Thyroid gland (tissue), 4 donors: Measurements from ENCODE around the gene PRKCE.

ENCODE experiments used
- POLR2A ChIP-seq, 2 donors: fragments of 450-650 bp; IDR thresholded peaks; one replicate each; pipeline ENCODE4 v1.6.1; 2017; ENCODE audit warnings: antibody characterized with exemption in 2 of 2, mild to moderate bottlenecking in 2 of 2, moderate library complexity in 1 of 2
- TF ChIP-seq, protein P1 (sequence below), 6 experiments: fragments of 200-600 bp in 3 of 6; fragments of 450-650 bp in 3 of 6; sonication (generic) in 3 of 6; IDR thresholded peaks; one replicate each; pipeline ENCODE4 v1.5.1; 2016 to 2019; ENCODE audit warnings: antibody characterized with exemption in 6 of 6, mild to moderate bottlenecking in 2 of 6, inconsistent platforms in 1 of 6, moderate library complexity in 1 of 6

DNA sequence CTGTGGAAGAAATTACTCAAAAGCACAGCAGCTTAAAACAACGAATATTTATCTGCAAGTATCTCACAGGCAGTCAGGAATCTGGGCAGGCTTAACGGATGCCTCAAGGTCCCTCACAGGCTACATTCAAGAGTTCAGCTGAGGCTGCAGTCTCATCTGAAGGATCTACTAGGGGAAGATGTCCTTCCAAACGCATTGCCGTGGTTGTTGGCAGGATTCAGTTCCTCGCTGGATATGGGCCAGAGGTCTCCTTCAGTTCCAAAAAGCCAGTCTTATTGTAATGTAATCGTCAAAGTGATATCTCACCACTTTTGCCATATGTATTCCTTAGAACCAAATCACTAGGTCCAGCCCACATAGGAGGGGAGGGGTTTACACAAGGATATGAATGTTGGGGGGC, 547.5 kb downstream of the PRKCE start:
- TF ChIP-seq, protein P1, sequence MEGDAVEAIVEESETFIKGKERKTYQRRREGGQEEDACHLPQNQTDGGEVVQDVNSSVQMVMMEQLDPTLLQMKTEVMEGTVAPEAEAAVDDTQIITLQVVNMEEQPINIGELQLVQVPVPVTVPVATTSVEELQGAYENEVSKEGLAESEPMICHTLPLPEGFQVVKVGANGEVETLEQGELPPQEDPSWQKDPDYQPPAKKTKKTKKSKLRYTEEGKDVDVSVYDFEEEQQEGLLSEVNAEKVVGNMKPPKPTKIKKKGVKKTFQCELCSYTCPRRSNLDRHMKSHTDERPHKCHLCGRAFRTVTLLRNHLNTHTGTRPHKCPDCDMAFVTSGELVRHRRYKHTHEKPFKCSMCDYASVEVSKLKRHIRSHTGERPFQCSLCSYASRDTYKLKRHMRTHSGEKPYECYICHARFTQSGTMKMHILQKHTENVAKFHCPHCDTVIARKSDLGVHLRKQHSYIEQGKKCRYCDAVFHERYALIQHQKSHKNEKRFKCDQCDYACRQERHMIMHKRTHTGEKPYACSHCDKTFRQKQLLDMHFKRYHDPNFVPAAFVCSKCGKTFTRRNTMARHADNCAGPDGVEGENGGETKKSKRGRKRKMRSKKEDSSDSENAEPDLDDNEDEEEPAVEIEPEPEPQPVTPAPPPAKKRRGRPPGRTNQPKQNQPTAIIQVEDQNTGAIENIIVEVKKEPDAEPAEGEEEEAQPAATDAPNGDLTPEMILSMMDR (IDR thresholded peaks at IDR 0.05), result no peak
- TF ChIP-seq POLR2A (IDR thresholded peaks at IDR 0.05), result no peak
